ENCODE results near the gene CUL3.
"Not testable (repeated sequence)": the region's sequence is repeated elsewhere in the genome, so short reads cannot be mapped to it uniquely, and the experiment has no call there.

Gene CUL3

DNA sequence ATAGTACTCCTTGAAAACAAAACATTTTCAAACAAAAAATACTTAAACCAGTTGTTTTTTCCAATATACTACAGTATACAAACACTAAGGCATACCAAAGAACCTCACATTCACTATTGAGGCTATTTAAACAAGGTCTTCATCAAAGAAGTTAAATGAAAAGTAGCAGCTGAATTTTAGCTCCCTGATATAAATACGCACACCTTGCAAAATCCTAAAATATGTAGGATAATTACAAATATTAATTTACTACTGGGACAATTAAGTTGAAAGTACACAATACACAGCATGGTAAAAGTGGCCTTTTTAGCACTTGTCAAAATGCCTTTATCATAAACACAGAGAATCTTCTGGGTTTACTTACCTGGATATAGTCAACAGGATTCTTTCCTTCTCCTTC lies 78.7 kb downstream of the CUL3 start:
- Histone ChIP-seq H3K27me3 (ENCODE audit: insufficient read depth, poor library complexity, severe bottlenecking) (no peaks in the 10 kb centered on the region), H3K27ac (replicated peaks) (no peak overlapping the region), H3K4me3 (replicated peaks; ENCODE audit: insufficient read depth, low read length) (no peak overlapping the region)
- TF ChIP-seq, protein P1, sequence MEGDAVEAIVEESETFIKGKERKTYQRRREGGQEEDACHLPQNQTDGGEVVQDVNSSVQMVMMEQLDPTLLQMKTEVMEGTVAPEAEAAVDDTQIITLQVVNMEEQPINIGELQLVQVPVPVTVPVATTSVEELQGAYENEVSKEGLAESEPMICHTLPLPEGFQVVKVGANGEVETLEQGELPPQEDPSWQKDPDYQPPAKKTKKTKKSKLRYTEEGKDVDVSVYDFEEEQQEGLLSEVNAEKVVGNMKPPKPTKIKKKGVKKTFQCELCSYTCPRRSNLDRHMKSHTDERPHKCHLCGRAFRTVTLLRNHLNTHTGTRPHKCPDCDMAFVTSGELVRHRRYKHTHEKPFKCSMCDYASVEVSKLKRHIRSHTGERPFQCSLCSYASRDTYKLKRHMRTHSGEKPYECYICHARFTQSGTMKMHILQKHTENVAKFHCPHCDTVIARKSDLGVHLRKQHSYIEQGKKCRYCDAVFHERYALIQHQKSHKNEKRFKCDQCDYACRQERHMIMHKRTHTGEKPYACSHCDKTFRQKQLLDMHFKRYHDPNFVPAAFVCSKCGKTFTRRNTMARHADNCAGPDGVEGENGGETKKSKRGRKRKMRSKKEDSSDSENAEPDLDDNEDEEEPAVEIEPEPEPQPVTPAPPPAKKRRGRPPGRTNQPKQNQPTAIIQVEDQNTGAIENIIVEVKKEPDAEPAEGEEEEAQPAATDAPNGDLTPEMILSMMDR (IDR thresholded peaks at IDR 0.05; ENCODE audit: insufficient read depth, low read length): no peak
- TF ChIP-seq POLR2AphosphoS5 (IDR thresholded peaks at IDR 0.05; ENCODE audit: low read depth) (no peak), GABPA (IDR thresholded peaks at IDR 0.05; ENCODE audit: low read depth) (no peak), SPI1 (IDR thresholded peaks at IDR 0.05; ENCODE audit: borderline replicate concordance, low read depth) (no peak)
- TF ChIP-seq, protein P2, sequence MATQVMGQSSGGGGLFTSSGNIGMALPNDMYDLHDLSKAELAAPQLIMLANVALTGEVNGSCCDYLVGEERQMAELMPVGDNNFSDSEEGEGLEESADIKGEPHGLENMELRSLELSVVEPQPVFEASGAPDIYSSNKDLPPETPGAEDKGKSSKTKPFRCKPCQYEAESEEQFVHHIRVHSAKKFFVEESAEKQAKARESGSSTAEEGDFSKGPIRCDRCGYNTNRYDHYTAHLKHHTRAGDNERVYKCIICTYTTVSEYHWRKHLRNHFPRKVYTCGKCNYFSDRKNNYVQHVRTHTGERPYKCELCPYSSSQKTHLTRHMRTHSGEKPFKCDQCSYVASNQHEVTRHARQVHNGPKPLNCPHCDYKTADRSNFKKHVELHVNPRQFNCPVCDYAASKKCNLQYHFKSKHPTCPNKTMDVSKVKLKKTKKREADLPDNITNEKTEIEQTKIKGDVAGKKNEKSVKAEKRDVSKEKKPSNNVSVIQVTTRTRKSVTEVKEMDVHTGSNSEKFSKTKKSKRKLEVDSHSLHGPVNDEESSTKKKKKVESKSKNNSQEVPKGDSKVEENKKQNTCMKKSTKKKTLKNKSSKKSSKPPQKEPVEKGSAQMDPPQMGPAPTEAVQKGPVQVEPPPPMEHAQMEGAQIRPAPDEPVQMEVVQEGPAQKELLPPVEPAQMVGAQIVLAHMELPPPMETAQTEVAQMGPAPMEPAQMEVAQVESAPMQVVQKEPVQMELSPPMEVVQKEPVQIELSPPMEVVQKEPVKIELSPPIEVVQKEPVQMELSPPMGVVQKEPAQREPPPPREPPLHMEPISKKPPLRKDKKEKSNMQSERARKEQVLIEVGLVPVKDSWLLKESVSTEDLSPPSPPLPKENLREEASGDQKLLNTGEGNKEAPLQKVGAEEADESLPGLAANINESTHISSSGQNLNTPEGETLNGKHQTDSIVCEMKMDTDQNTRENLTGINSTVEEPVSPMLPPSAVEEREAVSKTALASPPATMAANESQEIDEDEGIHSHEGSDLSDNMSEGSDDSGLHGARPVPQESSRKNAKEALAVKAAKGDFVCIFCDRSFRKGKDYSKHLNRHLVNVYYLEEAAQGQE (IDR thresholded peaks at IDR 0.05; ENCODE audit: insufficient replicate concordance, low read depth): no peak
- DNase-seq (ENCODE audit: low read depth in 1 of 2, low spot score in 1 of 2): no peak

DNA sequence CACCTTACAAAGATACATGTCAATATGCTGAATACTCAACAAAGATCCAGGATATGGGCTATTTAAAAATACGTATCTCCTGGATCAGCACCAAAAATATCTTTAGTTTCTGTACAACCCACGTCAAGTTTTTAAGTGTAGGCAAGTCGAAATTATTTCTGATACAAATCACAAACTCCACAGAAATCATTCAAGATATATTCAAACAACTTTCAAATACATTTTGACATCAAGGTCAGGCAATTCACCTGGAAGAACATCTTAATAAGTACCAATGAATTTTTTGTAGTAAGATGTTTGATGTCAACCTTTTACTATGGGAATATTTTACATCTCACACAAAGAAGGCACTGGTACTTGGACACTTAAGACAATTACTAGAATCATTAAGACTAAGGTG lies 86.2 kb downstream of the CUL3 start:
- TF ChIP-seq GABPA (IDR thresholded peaks at IDR 0.05; ENCODE audit: low read depth) (no peak), SPI1 (IDR thresholded peaks at IDR 0.05; ENCODE audit: borderline replicate concordance, low read depth) (no peak), POLR2AphosphoS5 (IDR thresholded peaks at IDR 0.05; ENCODE audit: low read depth) (no peak)
- TF ChIP-seq, protein P2 (IDR thresholded peaks at IDR 0.05; ENCODE audit: insufficient replicate concordance, low read depth): no peak
- TF ChIP-seq, protein P1 (IDR thresholded peaks at IDR 0.05; ENCODE audit: insufficient read depth, low read length): no peak
- Histone ChIP-seq H3K27me3 (ENCODE audit: insufficient read depth, poor library complexity, severe bottlenecking) (no peaks in the 10 kb centered on the region), H3K27ac (replicated peaks) (no peak overlapping the region), H3K4me3 (replicated peaks; ENCODE audit: insufficient read depth, low read length) (no peak overlapping the region)
- DNase-seq (ENCODE audit: low read depth in 1 of 2, low spot score in 1 of 2): no peak

DNA sequence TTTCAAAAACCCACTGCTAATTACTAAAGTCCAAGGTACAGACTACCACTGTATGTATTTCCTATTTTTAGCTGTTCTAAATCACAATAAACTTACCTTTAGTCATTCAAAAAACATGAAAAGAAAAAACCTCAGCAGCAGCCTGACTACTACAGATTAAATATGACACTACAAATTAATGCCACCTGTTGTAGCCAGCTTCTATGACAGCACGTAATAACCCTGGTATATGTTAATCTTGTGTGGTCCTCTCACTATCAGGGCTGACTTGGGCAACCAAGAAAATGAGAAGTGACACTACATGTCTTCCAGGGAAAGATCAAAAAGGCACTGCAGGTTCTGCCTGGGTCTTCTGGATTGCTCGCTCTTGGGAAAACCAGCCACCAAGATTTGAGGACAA lies 92.6 kb downstream of the CUL3 start:
- no peak for TF ChIP-seq POLR2AphosphoS5 (IDR thresholded peaks at IDR 0.05; ENCODE audit: low read depth)
- TF ChIP-seq GABPA (IDR thresholded peaks at IDR 0.05; ENCODE audit: low read depth): no peak
- TF ChIP-seq, protein P1 (IDR thresholded peaks at IDR 0.05; ENCODE audit: insufficient read depth, low read length): no peak
- TF ChIP-seq SPI1 (IDR thresholded peaks at IDR 0.05; ENCODE audit: borderline replicate concordance, low read depth): no peak
- TF ChIP-seq, protein P2 (IDR thresholded peaks at IDR 0.05; ENCODE audit: insufficient replicate concordance, low read depth): no peak
- Histone ChIP-seq H3K27me3 (ENCODE audit: insufficient read depth, poor library complexity, severe bottlenecking) (no peaks in the 10 kb centered on the region), H3K27ac (replicated peaks) (no peak overlapping the region), H3K4me3 (replicated peaks; ENCODE audit: insufficient read depth, low read length) (no peak overlapping the region)
- DNase-seq (ENCODE audit: low read depth in 1 of 2, low spot score in 1 of 2): no peak

DNA sequence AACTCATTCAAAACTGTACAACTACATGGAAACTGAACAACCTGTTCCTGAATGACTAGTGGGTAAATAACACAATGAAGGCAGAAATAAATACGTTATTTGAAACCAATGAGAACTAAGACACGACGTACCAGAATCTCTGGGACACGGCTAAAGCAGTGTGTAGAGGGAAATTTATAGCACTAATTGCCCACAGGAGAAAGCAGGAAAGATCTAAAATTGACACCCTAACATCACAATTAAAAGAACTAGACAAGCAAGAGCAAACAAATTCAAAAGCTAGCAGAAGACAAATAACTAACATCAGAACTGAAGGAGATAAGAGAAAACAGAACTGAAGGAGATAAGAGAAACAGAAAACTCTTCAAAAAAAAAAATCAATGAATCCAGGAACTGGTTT lies 97.2 kb downstream of the CUL3 start:
- not testable (repeated sequence) for H3K27me3 ChIP-seq (ENCODE audit: insufficient read depth, poor library complexity, severe bottlenecking); DNase-seq (ENCODE audit: low read depth in 1 of 2, low spot score in 1 of 2); H3K4me3 ChIP-seq (replicated peaks; ENCODE audit: insufficient read depth, low read length); H3K27ac ChIP-seq (replicated peaks)

DNA sequence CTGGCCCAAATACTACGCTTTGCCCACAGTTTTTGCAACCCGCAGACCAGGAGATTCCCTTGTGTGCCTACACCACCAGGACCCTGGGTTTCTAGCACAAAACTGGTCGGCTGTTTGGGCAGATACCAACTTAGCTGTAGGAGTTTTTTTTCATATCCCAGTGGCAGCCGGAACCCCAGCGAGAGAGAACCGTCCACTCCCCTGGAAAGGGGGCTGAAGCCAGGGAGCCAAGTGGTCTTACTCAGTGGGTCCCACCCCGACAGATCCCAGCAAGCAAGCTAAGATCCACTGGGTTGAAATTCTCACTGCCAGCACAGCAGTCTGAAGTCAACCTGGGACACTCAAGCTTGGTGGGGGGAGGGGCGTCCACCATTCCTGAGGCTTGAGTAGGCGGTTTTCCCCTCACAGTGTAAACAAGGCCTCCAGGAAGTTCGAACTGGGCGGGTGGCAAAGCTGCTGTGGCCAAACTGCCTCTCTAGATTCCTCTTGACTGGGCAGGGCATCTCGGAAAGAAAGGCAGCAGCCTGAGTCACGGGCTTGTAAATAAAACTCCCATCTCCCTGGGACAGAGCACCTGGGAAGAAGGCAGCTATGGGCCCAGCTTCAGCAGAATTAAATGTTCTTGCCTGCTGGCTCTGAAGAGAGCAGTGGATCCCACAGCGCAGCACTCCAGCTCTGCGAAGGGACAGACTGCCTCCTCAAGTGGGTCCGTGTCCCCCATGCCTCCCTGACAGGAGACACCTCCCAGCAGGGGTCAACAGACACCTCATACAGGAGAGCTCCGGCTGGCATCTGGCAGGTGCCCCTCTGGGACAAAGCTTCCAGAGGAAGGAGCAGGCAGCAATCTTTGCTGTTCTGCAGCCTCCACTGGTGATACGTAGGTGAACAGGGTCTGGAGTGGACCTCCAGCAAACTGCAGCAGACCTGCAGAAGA lies 99.8 kb downstream of the CUL3 start:
- not testable (repeated sequence) for DNase-seq (ENCODE audit: low read depth in 1 of 2, low spot score in 1 of 2); H3K27ac ChIP-seq (replicated peaks)

More for the DNA sequence above, 99.8 kb downstream of the CUL3 start:
- not testable (repeated sequence) for H3K27me3 ChIP-seq (ENCODE audit: insufficient read depth, poor library complexity, severe bottlenecking); H3K4me3 ChIP-seq (replicated peaks; ENCODE audit: insufficient read depth, low read length)
